Fibroblast of villous mesenchyme (primary cell): ENCODE results near the gene DPEP3. TPM values are rescaled to one million over a fixed set of nuclear protein-coding genes. Genes with fewer than 3 reads are reported as not detected.

ENCODE experiments used
- DNase-seq: peaks from one replicate; pipeline ENCODE4 v3.0.0-alpha.2; 2010; ENCODE audit warnings: low read depth
- H3K4me3 ChIP-seq: 2 replicates; pipeline ENCODE4 v1.5.1; 2011; ENCODE audit warnings: low read depth, mild to moderate bottlenecking, low read length
- CTCF ChIP-seq: IDR thresholded peaks from 2 replicates; pipeline ENCODE4 v1.5.1; 2012; ENCODE audit warnings: low read depth, mild to moderate bottlenecking, low read length; ENCODE audit not compliant: insufficient read depth
- total RNA-seq: library from RNA; depleted of rRNA; stranded (reverse); fragments of >200 nt; gene quantifications from 2 replicates; pipeline ENCODE4 v1.2.3, GENCODE V29; 2012

DPEP3 gene
- total RNA-seq, 1 donor = not detected

GRCh38 chr16:67965668-67966548, 14.4 kb downstream of the DPEP3 start:
- no peak for TF ChIP-seq CTCF

GRCh38 chr16:67964477-67965131, 15.7 kb downstream of the DPEP3 start:
- no peak for DNase-seq
- H3K4me3 ChIP-seq = no peak overlapping the region
- TF ChIP-seq CTCF = no peak

More at GRCh38 chr16:67965668-67966548, 14.4 kb downstream of the DPEP3 start:
- peak overlapping the region; percentile 96 for H3K4me3 ChIP-seq
- no peak for DNase-seq

GRCh38 chr16:67963662-67964321, 16.5 kb downstream of the DPEP3 start:
- TF ChIP-seq CTCF = no peak
- H3K4me3 ChIP-seq = no peak overlapping the region
- DNase-seq = no peak

- no peak for TF ChIP-seq CTCF
- H3K4me3 ChIP-seq = no peak overlapping the region
- no peak for DNase-seq
These were observed 17.0 kb downstream of the DPEP3 start for GRCh38 chr16:67963292-67963661.

- TF ChIP-seq CTCF = no peak
- DNase-seq = no peak
- no peak overlapping the region for H3K4me3 ChIP-seq
These were observed 18.2 kb downstream of the DPEP3 start for GRCh38 chr16:67962135-67962534.

- H3K4me3 ChIP-seq = no peak overlapping the region
- no peak for TF ChIP-seq CTCF
- no peak for DNase-seq
These were observed 18.7 kb downstream of the DPEP3 start for GRCh38 chr16:67961551-67961957.
